Uterus (tissue), 2 donors: Measurements from ENCODE around the gene RSL24D1.

Experiments used
- POLR2A ChIP-seq, 2 donors: fragments of 450-650 bp; IDR thresholded peaks; one replicate each; pipeline ENCODE4 v1.6.1; 2016; ENCODE audit warnings: antibody characterized with exemption in 2 of 2, mild to moderate bottlenecking in 1 of 2, moderate library complexity in 1 of 2
- TF ChIP-seq, protein P1 (sequence below), 4 experiments: fragments of 200-600 bp in 2 of 4; fragments of 450-650 bp in 2 of 4; sonication (generic) in 2 of 4; IDR thresholded peaks; one replicate each; pipeline ENCODE4 v1.5.1; 2016 to 2019; ENCODE audit warnings: antibody characterized with exemption in 4 of 4, mild to moderate bottlenecking in 2 of 4, moderate library complexity in 1 of 4

DNA sequence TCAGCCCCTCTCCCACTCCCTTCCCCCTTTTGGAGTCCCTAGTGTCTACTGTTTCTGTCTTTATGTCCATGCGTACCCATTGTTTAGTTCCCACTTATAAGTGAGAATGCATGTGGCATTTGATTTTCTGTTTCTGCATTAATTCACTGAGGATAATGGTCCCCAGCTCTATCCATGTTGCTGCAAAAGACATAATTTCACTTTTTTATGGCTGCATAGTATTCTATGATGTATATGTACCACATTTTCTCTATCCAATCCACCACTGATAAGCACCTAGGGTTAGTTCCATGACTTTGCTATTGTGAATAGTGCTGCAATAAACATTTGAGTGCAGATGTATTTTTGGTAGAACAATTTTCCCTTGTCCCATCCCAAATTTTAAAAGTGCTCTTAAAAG lies 34.2 kb upstream of the RSL24D1 start:
- TF ChIP-seq, protein P1, sequence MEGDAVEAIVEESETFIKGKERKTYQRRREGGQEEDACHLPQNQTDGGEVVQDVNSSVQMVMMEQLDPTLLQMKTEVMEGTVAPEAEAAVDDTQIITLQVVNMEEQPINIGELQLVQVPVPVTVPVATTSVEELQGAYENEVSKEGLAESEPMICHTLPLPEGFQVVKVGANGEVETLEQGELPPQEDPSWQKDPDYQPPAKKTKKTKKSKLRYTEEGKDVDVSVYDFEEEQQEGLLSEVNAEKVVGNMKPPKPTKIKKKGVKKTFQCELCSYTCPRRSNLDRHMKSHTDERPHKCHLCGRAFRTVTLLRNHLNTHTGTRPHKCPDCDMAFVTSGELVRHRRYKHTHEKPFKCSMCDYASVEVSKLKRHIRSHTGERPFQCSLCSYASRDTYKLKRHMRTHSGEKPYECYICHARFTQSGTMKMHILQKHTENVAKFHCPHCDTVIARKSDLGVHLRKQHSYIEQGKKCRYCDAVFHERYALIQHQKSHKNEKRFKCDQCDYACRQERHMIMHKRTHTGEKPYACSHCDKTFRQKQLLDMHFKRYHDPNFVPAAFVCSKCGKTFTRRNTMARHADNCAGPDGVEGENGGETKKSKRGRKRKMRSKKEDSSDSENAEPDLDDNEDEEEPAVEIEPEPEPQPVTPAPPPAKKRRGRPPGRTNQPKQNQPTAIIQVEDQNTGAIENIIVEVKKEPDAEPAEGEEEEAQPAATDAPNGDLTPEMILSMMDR (IDR thresholded peaks at IDR 0.05), result no peak
- no peak for TF ChIP-seq POLR2A (IDR thresholded peaks at IDR 0.05)
